Gastroesophageal sphincter (tissue), 4 donors: ENCODE results near the gene HOXA11. TPM values are rescaled to one million over a fixed set of nuclear protein-coding genes. Genes with fewer than 3 reads are reported as not detected.

Experiments used
- ATAC-seq: fragments of 150-250 bp; one replicate; pipeline ENCODE4 v1.9.1; 2016; ENCODE audit warnings: mild to moderate bottlenecking, moderate library complexity
- H3K27ac ChIP-seq, 4 donors: fragments of 200-600 bp; sonication (generic) in 3 of 4; 1 replicate in 3 of 4; 2 replicates in 1 of 4; pipeline ENCODE4 v1.5.1; 2016 to 2019
- H3K27me3 ChIP-seq: fragments of 200-600 bp; sonication (generic); one replicate; pipeline ENCODE4 v1.5.1; 2019
- H3K36me3 ChIP-seq, 2 donors: fragments of 200-600 bp; sonication (generic); one replicate each; pipeline ENCODE4 v1.5.1; 2019; ENCODE audit warnings: control low read depth in 1 of 2
- H3K4me1 ChIP-seq, 3 donors: fragments of 200-600 bp; sonication (generic); 1 replicate in 2 of 3; 2 replicates in 1 of 3; pipeline ENCODE4 v1.5.1; 2016 to 2019; ENCODE audit warnings: control low read depth in 2 of 3
- H3K4me3 ChIP-seq, 2 donors: fragments of 200-600 bp; sonication (generic); one replicate each; pipeline ENCODE4 v1.5.1; 2019; ENCODE audit warnings: mild to moderate bottlenecking in 1 of 2, moderate library complexity in 1 of 2
- H3K9me3 ChIP-seq, 3 donors: fragments of 200-600 bp; sonication (generic); one replicate each; pipeline ENCODE4 v1.5.1; 2017 to 2019; ENCODE audit warnings: control low read depth in 2 of 3
- EP300 ChIP-seq: sonication (generic); formaldehyde crosslinking; IDR thresholded peaks from one replicate; pipeline ENCODE4 v1.6.1; 2017; ENCODE audit warnings: antibody characterized with exemption, mild to moderate bottlenecking
- POLR2A ChIP-seq, 2 donors: fragments of 450-650 bp; IDR thresholded peaks; one replicate each; pipeline ENCODE4 v1.6.1; 2017; ENCODE audit warnings: antibody characterized with exemption in 2 of 2, mild to moderate bottlenecking in 2 of 2, moderate library complexity in 1 of 2
- POLR2AphosphoS5 ChIP-seq: sonication (generic); formaldehyde crosslinking; IDR thresholded peaks from one replicate; pipeline ENCODE4 v1.6.1; 2017; ENCODE audit warnings: antibody characterized with exemption
- WGBS, 2 donors: methylation state at CpG; one replicate each; pipeline ENCODE4 v1.1.5; 2018; ENCODE audit warnings: low coverage in 1 of 2; 5-methylcytosine and 5-hydroxymethylcytosine counted together
- total RNA-seq, 4 donors: library from RNA; depleted of rRNA; stranded (reverse); fragments of >200 nt; gene quantifications; one replicate each; pipeline ENCODE4 v1.1.0, GENCODE V29; 2016
- TF ChIP-seq, protein P1 (sequence below), 4 experiments: fragments of 200-600 bp in 2 of 4; fragments of 450-650 bp in 2 of 4; sonication (generic) in 1 of 4; IDR thresholded peaks; one replicate each; pipeline ENCODE4 v1.5.1; 2017 to 2019; ENCODE audit warnings: antibody characterized with exemption in 4 of 4, mild to moderate bottlenecking in 2 of 4, moderate library complexity in 2 of 4

HOXA11 gene
- total RNA-seq: under 1 TPM in 1 of 4 donors, not detected in 3; 0.12 TPM

DNA sequence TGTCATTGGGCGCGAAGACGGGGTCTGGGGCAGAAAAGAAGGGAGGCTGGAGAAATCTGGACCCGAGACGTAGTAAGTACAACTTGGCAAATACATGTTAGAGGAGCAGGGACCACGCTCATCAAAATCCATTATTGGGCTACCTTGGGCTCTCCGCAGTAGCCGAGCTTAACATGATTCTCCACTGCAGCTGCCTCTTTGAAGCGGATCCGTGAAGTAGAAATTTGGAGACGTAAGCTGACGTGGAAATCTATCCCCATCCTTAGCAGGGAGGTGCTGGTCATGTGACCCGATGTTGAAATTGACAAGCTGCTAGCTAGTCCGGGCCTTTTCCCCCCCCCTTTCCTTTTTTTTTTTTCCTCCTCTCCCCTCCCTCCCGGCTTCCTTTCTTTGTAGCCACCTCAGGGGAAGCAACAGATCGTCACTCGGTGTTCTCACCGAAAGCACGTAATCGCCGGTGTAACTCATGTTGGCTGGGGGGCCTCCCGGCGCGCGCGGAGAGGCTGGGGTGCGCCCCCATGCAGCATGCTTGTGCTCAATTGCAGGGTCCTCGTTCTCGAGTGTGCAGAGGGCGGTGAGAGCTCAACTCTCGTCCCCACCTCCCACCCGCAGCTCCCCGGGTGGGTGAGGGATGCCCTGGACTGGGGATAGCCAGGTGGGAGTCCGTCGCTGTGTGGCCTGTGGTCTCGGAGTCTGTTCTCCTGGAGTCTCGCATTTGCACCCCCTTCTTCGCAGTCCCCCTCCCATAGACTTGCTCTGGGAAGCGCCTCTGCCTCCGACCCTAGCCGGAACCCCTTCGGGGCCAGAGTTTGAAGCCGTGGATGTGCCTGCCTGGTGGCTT lies at the start of gene HOXA11:
Gene HOXA11 (minus strand): TSS at position 220 of the 841 bp plus-strand sequence. CDS start 88 bp downstream, at position 132.
- Histone ChIP-seq H3K27ac (no peak within 1 kb of the TSS), H3K4me3 (peak within 1 kb of the TSS in 1 of 2 donors; percentile 41), H3K36me3 (no peaks in the 10 kb centered on the region), H3K4me1 (peaks cover 0 to 56% (median 18%) of the 10 kb centered on the region in 3 donors), H3K9me3 (no peaks in the 10 kb centered on the region), H3K27me3 (peaks cover 100% of the 10 kb centered on the region)
- no peak for ATAC-seq
- WGBS, 2 donors: 3 to 7% methylated on average over 13 to 21 of the region's 43 CpGs
- TF ChIP-seq POLR2AphosphoS5 (no peak), EP300 (no peak), POLR2A (IDR thresholded peaks at IDR 0.05) (no peak)
- TF ChIP-seq, protein P1, sequence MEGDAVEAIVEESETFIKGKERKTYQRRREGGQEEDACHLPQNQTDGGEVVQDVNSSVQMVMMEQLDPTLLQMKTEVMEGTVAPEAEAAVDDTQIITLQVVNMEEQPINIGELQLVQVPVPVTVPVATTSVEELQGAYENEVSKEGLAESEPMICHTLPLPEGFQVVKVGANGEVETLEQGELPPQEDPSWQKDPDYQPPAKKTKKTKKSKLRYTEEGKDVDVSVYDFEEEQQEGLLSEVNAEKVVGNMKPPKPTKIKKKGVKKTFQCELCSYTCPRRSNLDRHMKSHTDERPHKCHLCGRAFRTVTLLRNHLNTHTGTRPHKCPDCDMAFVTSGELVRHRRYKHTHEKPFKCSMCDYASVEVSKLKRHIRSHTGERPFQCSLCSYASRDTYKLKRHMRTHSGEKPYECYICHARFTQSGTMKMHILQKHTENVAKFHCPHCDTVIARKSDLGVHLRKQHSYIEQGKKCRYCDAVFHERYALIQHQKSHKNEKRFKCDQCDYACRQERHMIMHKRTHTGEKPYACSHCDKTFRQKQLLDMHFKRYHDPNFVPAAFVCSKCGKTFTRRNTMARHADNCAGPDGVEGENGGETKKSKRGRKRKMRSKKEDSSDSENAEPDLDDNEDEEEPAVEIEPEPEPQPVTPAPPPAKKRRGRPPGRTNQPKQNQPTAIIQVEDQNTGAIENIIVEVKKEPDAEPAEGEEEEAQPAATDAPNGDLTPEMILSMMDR (IDR thresholded peaks at IDR 0.05): no peak

DNA sequence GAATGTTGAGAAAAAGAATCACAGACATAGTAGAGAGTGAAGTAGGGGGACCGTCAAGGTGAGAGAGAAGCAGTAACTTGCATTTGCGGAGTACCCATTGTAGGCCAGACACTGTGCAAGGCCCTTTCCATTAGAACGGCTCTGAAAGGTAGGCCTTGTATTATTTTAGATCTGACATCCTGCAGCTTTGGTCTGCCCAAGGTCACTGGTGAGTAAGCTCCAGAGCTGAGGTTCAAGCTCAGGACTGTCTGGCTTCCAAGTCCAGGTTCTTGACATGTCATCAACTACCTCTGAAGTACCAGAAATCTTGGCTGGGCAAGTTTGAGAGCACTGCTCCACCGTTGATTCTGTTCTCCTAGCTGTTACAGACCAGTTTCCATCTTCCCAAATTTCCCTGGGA lies 44.4 kb upstream of the HOXA11 start:
- Histone ChIP-seq H3K4me3 (no peak overlapping the region), H3K9me3 (no peaks in the 10 kb centered on the region), H3K27me3 (peaks cover 86% of the 10 kb centered on the region), H3K36me3 (no peaks in the 10 kb centered on the region), H3K27ac (no peak overlapping the region), H3K4me1 (peaks cover 0 to 9% (median 0%) of the 10 kb centered on the region in 3 donors)
- TF ChIP-seq POLR2A (IDR thresholded peaks at IDR 0.05) (no peak), POLR2AphosphoS5 (no peak), EP300 (no peak)
- TF ChIP-seq, protein P1 (IDR thresholded peaks at IDR 0.05): no peak
- no peak for ATAC-seq
- 81 to 92% methylated on average over 2 to 4 of the region's 4 CpGs for WGBS, 2 donors

DNA sequence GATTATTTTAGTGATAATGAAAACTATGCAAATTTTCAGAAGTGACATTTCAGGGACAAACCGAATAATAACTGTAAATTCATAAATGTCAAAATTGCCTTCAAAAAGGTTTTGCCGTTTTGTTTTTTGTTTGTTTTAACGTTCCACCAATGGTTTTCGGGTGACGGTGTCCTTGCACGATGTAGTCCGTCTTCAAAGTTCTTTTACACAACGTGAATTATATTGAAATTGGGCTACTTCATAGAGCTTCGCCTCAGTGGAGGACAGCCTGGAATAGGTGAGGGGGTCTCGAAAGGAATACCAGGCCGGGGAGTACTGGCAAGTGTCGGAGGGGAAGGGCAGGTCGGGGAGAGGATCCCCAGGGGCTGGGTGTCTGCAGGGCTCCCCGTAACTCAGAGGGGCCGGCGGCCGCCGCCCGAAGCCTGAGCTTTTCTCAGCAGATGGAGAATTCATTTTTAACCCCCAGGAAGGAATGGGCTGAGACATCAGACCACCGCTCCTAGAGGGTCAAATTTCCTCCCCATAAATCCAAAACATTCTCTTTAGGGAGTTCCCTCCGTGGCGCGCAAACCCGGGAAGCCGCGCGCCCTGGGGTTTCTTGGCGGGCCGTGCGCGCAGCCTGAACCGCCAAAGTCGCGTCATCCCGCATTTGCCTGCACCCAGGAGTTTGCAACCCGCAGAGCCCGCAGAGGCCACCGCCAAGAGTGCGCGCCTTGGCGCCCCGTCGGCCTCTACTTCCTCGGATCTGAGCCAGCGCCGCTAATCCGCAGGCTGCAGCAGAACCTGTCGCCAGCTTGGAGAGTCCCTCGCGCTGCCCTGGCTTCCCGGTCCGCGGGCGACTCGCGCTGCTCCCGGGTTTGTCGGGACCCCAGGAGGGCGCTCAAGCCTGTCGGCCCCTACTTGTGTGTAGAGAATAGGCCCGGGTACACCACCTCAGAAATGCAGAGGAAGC lies 40.2 kb upstream of the HOXA11 start:
- Histone ChIP-seq H3K27me3 (peaks cover 88% of the 10 kb centered on the region), H3K27ac (no peak overlapping the region), H3K4me3 (no peak overlapping the region), H3K4me1 (peaks cover 0 to 13% (median 0%) of the 10 kb centered on the region in 3 donors), H3K9me3 (no peaks in the 10 kb centered on the region), H3K36me3 (no peaks in the 10 kb centered on the region)
- TF ChIP-seq, protein P1 (IDR thresholded peaks at IDR 0.05): no peak
- TF ChIP-seq POLR2AphosphoS5: no peak
- TF ChIP-seq POLR2A (IDR thresholded peaks at IDR 0.05): no peak
- ATAC-seq: no peak
- 10 to 13% methylated on average over 8 to 9 of the region's 61 CpGs for WGBS, 2 donors

DNA sequence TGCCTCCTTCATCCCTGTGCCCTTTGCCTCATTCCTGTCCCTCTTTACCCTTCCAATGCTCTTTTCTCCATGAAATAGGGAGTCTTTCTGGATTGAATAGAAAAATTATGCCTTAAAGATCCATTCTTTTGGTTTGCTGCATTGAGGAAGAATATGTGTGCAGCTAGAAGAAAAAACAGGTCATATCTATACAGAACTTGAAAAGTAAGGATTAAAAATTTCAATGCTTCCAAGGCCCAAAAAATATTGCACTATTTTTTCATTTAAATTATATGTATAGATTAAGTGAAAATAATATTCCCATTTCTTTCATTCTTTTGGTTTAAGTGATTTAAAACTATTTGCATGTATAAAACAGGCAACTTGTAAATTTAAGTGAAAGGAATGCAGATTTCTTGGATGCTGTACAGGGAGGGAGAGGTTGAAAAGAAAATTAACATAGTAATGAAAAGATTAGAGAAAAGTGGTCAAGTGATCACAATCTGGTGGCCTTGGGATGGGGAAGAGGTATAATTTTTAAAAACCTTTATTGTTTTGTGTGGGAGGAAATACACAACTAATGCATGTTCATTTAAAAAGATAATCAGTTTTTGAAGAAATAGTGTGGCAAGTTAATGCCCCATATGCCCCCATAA lies 39.0 kb upstream of the HOXA11 start:
- H3K27me3 ChIP-seq: peaks cover 95% of the 10 kb centered on the region

More for the DNA sequence above, 39.0 kb upstream of the HOXA11 start:
- ATAC-seq: no peak
- Histone ChIP-seq H3K4me1 (peaks cover 0 to 14% (median 0%) of the 10 kb centered on the region in 3 donors), H3K9me3 (no peaks in the 10 kb centered on the region), H3K36me3 (no peaks in the 10 kb centered on the region), H3K4me3 (no peak overlapping the region), H3K27ac (no peak overlapping the region)
- TF ChIP-seq, protein P1 (IDR thresholded peaks at IDR 0.05): no peak
- TF ChIP-seq POLR2A (IDR thresholded peaks at IDR 0.05) (no peak), EP300 (no peak), POLR2AphosphoS5 (no peak)
